Measurements from ENCODE around the gene SFT2D2.

SFT2D2 gene

GRCh38 chr1:168223681-168224540 lies 1.9 kb upstream of the SFT2D2 start:
- no peak for DNase-seq

- DNase-seq, result no peak
These were observed 813 bp upstream of the SFT2D2 start for GRCh38 chr1:168224991-168225390.

- DNase-seq, result no peak
These were observed 1.8 kb downstream of the SFT2D2 start for GRCh38 chr1:168227620-168228019.

- no peak for DNase-seq
These were observed 4.1 kb downstream of the SFT2D2 start for GRCh38 chr1:168229893-168230292.

- no peak for DNase-seq
These were observed 4.9 kb downstream of the SFT2D2 start for GRCh38 chr1:168230709-168231108.

GRCh38 chr1:168234846-168235547 lies 9.2 kb downstream of the SFT2D2 start:
- peak; percentile 84 for DNase-seq

GRCh38 chr1:168235548-168235885 lies 9.7 kb downstream of the SFT2D2 start:
- no peak for DNase-seq

- no peak for DNase-seq
These were observed 10.1 kb downstream of the SFT2D2 start for GRCh38 chr1:168235937-168236336.

GRCh38 chr1:168236836-168237611 lies 11.2 kb downstream of the SFT2D2 start:
- no peak for DNase-seq

GRCh38 chr1:168243198-168243597 lies 17.4 kb downstream of the SFT2D2 start:
- no peak for DNase-seq

- DNase-seq, result no peak
These were observed 17.9 kb downstream of the SFT2D2 start for GRCh38 chr1:168243636-168244212.

GRCh38 chr1:168245042-168245441 lies 19.2 kb downstream of the SFT2D2 start:
- no peak for DNase-seq

GRCh38 chr1:168246506-168246905 lies 20.7 kb downstream of the SFT2D2 start:
- no peak for DNase-seq

GRCh38 chr1:168252204-168252733 lies 26.5 kb downstream of the SFT2D2 start:
- no peak for DNase-seq

- no peak for DNase-seq
These were observed 30.4 kb downstream of the SFT2D2 start for GRCh38 chr1:168256164-168256563.

- no peak for DNase-seq
These were observed 31.6 kb downstream of the SFT2D2 start for GRCh38 chr1:168257397-168257796.

- no peak for DNase-seq
These were observed 33.8 kb downstream of the SFT2D2 start for GRCh38 chr1:168259567-168259966.

- DNase-seq, result no peak
These were observed 34.6 kb downstream of the SFT2D2 start for GRCh38 chr1:168260393-168260792.

- no peak for DNase-seq
These were observed 35.6 kb downstream of the SFT2D2 start for GRCh38 chr1:168261390-168261789.

GRCh38 chr1:168263130-168263529 lies 37.3 kb downstream of the SFT2D2 start:
- no peak for DNase-seq

GRCh38 chr1:168264296-168264695 lies 38.5 kb downstream of the SFT2D2 start:
- DNase-seq, result no peak

- DNase-seq, result no peak
These were observed 39.8 kb downstream of the SFT2D2 start for GRCh38 chr1:168265596-168265995.

- peak; percentile 66 for DNase-seq
These were observed 40.9 kb downstream of the SFT2D2 start for GRCh38 chr1:168266644-168267186.

Measured in hematopoietic multipotent progenitor cell treated with erythropoietin and hydrocortisone succinate and interleukin-3 and kit ligand, for 6 days (in vitro differentiated cells).